Ovary (tissue), 3 donors: ENCODE results near the gene CYP4F2.

ENCODE experiments used
- CTCF ChIP-seq, 3 donors: fragments of 450-650 bp in 2 of 3; fragments of 200-600 bp in 1 of 3; IDR thresholded peaks; one replicate each; pipeline versions ENCODE4 v1.5.1 to v1.8.0; 2016 to 2022; ENCODE audit warnings: antibody characterized with exemption in 3 of 3, mild to moderate bottlenecking in 1 of 3
- EP300 ChIP-seq: sonication (generic); formaldehyde crosslinking; IDR thresholded peaks from one replicate; pipeline ENCODE4 v1.6.1; 2017; ENCODE audit warnings: antibody characterized with exemption
- POLR2A ChIP-seq: fragments of 450-650 bp; IDR thresholded peaks from one replicate; pipeline ENCODE4 v1.6.1; 2017; ENCODE audit warnings: antibody characterized with exemption, mild to moderate bottlenecking, moderate library complexity
- donor health status: DM: no; HTN: no; CAD: no.

GRCh38 chr19:15836330-15837220 is 61.3 kb downstream of the CYP4F2 start:
- TF ChIP-seq CTCF (IDR thresholded peaks at IDR 0.05), result no peak
- peak; percentile 77 for TF ChIP-seq POLR2A
- no peak for TF ChIP-seq EP300
